Loucy (cell line): ENCODE results near the gene PKP4.

ENCODE experiments used
- EZH2phosphoT487 ChIP-seq: fragments of 200-600 bp; IDR thresholded peaks from 2 replicates; pipeline ENCODE4 v1.6.1; 2018; ENCODE audit warnings: antibody characterized with exemption, mild to moderate bottlenecking, moderate library complexity, borderline replicate concordance
- TF ChIP-seq, protein P1 (sequence below): fragments of 200-600 bp; sonication (generic); conservative IDR thresholded peaks from 2 replicates; pipeline ENCODE4 v1.5.1; 2014; ENCODE audit warnings: mild to moderate bottlenecking, antibody characterized with exemption, low read length

DNA sequence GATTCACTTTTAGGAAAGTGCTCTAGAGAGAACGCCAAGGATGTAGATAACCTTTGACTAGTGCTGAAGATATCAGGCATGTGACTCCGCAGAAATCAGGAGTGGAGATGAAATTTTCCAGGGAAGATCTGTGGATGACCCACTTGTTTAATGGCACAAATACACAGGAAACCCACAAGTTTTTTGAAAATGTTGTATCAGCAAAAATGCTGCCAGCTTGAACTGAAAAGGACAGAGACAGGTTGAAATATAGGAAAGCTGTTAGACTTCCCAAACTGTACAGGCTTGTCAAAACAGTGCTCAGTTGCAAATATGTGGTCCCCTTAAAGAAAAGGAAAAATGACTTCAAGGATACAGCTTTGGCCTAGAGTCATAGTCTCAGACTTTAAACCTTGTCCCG, 96.5 kb downstream of the PKP4 start:
- TF ChIP-seq, protein P1, sequence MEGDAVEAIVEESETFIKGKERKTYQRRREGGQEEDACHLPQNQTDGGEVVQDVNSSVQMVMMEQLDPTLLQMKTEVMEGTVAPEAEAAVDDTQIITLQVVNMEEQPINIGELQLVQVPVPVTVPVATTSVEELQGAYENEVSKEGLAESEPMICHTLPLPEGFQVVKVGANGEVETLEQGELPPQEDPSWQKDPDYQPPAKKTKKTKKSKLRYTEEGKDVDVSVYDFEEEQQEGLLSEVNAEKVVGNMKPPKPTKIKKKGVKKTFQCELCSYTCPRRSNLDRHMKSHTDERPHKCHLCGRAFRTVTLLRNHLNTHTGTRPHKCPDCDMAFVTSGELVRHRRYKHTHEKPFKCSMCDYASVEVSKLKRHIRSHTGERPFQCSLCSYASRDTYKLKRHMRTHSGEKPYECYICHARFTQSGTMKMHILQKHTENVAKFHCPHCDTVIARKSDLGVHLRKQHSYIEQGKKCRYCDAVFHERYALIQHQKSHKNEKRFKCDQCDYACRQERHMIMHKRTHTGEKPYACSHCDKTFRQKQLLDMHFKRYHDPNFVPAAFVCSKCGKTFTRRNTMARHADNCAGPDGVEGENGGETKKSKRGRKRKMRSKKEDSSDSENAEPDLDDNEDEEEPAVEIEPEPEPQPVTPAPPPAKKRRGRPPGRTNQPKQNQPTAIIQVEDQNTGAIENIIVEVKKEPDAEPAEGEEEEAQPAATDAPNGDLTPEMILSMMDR, result no peak
- TF ChIP-seq EZH2phosphoT487, result no peak
